NCI-H187 (cell line): ENCODE measurements around the gene S100A9.
"Not testable (repeated sequence)": the region's sequence is repeated elsewhere in the genome, so short reads cannot be mapped to it uniquely, and the experiment has no call there.

Experiments
- DNase-seq, 2 experiments: peaks; one replicate each; lab custom pipeline; 2025; lab: John Stamatoyannopoulos, UW

Gene S100A9

GRCh38 chr1:153345187-153346076, 12.2 kb upstream of the S100A9 start:
- peak; percentile 89 to 91 for DNase-seq

- peak; percentile 97 to 99 for DNase-seq
These were observed 11.5 kb upstream of the S100A9 start for GRCh38 chr1:153346077-153346723.

GRCh38 chr1:153347049-153347448, 10.6 kb upstream of the S100A9 start:
- not testable (repeated sequence) for DNase-seq

GRCh38 chr1:153347856-153348255, 9.8 kb upstream of the S100A9 start:
- no peak for DNase-seq

DNA sequence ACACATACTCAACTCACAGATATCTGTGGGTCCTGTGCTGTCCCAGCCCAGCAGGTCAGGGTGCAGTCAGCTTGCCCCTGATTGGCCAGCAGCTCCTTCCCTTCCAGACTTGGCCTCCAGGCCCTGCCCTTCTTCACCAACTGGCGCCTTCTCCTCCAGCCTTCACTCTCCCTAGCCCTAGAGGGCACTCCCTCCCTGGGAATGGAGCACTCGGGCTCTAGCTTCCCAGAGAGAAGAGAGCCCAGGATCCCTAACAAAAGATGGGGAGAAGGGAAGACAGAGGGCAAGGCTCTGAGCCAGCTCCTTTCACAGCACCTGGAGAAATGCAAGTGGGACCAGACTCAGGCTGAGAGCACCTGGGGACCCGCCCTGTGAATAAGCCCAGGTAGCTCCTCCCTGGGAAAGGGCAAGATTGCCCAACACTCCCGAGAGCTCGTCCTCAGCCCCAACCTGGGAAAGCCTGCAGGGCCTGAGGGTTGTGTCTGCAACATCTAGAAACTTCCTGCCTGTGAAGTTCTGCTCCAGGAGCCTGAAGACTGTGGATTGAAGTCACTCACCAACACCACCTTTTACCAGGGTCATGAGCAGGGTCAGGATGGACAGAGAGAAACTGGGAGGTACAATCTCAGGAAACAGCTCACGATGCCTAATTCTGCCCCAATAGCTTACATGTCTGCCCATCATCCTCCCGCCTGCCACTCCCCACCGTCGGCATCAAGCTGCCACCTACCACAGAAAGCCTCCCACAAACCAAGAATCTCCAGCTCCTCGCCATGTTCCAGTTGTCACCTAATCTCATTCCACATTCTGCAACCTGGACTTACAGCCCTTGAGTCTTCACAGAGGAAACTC, 8.9 kb upstream of the S100A9 start, which contains the start of gene PGLYRP4:
Gene PGLYRP4 (minus strand): TSS at position 331 of the 852 bp plus-strand sequence. CDS start 909 bp downstream, outside the sequence.
- DNase-seq: no peak

GRCh38 chr1:153349363-153350320, 8.0 kb upstream of the S100A9 start:
- DNase-seq: no peak

DNA sequence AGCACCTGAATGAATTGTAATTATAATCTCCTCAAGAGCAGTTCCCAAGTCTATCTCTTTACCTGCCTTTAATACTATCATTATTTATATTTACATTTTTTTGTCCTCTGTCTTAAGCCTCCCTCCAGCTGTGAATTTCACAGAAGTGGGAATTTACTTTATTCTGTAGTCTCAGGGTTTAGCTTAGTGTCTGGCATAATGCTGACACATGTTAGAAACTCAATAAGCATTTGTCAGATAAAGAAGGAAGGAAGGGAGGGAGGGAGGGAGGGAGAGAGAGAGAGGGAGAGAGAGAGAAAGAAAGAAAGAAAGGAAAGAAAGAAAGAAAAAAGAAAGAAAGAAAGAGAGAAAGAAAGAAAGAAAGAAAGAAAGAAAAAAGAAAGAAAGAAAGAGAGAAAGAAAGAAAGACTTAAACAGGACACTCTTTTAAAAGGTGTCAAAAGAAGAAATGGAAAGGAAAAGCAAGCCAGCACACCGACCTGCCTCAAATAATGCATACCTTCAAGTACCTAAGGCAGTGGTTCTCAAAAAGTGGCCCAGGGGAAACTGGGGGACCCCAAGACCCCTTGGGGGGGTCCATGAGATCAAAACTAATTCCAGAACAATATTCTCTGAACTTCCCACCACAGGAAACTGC, 7.2 kb upstream of the S100A9 start:
- no peak for DNase-seq

DNA sequence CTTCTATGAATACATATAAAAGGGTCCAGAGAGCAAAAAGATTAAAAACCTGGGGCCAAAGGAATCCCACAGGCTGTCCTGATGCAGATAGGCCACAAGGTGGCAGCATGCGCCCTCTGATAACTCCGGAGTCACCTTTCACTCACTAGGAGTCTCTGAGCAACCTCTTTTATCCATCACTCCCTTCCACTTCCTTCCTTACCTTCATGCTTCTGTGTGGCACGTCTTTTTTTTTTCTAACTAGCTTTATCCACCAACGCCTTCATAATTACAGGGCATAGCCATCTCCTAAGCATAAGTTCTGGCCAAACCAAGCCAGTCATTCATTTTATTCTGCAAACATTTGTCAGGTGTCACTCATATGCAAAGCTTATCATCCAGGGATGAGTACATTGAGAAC, 5.1 kb upstream of the S100A9 start:
- peak; percentile 37 to 61 for DNase-seq

DNA sequence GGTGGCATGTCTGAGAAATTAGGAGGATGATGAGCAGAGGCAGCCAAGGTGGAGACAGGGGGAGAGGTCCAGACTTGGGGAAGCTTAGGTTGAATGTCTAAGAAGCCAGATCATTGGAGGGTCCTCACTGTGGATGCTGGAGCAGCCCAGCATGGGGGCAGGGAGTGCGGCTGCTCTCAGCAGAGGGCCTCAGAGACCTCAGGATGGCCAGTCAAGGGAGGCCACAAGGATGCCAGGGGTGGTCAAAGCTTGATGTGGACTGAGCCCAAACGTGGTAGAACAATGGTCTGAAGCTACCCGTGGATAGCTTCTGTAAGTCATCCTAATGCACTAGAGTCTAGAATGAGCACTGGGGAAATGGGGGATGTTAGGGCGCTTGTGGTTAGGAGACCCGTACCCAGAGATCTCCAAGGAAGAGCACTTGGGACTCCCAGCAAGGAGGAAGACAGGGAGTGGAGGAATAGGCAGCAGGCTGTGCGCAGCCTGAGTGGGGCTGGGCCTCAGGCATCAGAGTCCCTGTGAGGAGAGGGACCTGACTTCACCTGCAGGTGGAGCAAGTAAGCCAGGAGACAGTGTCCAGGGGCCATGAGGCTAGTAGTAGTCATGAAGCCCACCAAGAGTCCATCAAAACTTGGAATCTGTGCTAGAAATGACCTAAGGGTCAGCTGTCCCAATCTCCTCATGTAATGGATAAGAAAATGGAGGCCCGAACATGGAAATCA, 4.3 kb upstream of the S100A9 start:
- no peak for DNase-seq

DNA sequence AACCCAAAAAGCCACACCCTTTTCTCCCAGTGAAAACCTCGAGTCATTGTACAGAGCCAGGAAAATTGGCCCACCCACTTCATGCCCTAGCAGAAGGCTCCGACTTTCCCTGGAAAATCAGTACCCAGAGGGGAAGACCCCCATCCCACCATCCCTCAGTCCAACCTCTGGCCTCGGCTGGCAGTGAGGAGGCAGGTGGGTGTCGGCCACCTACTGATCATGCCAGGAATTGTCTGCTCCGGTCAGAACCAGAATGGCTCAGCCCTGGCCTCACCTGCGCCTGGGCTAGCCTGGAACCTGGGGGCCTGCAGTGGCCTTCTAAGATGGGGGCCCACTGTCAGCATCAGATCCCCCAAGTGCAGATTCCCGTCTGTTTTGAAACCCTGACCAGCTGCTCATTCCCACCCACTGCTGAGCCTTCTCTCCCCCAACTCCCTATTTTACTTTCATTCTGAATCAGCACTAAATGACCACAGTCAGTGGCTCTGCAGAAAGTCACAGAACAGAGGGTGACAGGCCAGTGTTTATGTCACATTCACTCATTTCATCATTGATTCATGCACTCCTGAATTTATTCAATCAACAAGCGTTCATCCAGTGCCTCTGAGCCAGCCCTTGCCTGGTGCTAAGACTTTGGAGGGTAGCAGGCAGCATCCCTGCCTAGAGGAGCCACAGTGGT, 3.0 kb upstream of the S100A9 start:
- no peak for DNase-seq

DNA sequence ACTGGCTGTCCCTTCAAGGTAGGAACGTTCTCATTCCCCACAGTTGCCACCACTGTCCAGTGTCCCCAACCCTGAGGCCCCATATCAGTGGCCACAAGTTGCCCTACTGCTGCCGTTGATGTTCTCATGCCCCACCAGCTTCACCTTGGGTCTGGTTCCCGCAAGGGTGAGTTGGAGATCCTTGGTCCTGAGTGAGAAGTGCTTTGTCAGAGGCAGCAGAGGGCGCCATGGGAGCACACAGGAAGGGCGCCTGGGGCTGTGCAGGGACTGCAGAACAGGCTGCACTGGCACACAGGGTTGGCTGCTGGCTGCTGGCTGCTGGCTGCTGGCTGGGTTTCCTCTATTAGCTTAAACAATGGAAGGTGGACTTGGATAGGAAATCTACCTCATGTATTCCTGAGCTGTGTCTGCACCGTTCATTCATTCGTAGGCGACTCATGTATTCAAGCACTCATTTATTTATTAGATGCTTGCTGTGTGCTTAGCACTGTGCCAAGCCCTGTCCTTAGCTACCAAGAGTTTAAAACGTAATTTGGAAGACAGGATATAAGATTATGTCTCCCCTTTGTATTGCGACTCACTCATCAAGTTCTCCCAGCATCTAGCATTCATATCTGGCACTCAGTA, 2.1 kb upstream of the S100A9 start:
- peak in 1 of 2 experiments; percentile 81 for DNase-seq

DNA sequence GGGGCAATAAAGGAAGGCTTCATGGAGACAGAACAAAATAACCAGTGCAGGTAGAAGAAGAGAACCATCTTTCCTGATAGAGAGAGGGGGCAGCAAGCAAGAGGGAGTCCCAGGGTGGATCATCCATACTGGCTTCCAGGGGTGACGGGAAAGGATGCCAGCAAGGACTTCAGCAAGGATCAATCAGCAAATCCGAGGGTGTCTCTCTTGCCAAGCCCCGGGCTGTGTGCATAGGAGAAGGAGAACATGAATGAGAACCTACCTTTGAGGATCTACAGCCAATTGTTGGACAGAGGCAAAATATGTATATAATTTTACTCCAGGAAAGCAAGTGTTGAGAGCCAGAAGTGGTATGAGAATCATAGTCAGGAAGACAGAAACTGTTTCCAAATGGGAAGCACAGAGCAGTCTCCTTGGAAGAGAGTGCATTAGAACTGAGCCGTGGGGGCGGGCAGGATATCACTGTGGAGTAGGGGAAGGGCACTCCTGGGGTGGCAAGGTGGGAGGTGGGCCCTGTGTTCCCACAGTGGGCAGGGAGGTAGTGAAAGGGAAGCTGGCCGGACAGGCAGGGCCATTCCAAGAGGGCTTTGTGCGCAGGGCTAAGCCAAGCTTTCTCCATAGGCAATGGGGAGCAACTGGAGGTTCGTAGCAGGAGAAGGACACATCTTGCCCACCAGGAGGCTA, 1.1 kb upstream of the S100A9 start:
- no peak for DNase-seq

DNA sequence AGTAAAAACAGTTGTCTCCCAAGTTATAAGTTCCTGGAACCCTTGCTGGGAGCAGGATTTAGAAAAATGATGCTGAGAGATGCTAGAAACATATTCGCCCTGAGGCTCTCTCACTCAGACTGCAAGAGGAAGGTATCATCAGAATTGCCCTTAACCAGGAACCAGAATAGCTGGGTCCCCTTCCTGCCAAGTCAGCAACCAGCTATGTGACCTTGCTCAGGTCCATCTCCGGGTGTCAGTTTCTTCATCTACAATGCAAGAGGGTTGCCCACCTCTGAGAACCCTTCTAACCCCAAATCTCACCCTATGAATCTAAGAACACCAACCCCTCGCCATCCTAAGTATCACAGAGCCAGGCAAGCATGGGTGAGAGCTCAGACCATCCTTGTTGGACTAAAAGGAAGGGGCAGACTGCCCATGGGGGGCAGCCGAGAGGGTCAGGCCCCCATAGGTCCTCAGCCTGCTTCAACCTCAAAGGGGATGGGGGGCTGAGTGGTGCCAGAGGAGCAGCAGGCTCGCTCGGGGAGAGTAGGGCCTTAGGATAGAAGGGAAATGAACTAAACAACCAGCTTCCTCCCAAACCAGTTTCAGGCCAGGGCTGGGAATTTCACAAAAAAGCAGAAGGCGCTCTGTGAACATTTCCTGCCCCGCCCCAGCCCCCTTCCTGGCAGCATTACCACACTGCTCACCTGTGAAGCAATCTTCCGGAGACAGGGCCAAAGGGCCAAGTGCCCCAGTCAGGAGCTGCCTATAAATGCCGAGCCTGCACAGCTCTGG, 390 bp upstream of the S100A9 start:
- DNase-seq: no peak

DNA sequence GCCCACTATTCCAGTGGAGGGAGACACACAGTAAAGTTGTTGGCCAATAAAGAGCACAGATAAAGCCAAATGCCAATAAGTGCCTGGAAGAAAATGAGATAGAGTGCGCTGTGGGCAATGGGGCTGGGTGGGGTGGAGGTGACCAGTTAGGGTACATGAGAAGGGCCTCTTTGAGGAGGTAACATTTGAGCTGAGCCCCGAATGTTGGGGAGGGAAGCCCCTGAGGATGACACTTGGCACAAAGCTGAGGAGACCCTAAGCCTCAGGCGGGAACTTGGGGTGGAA, 979 bp downstream of the S100A9 start:
- no peak for DNase-seq

GRCh38 chr1:153359241-153359640, 1.6 kb downstream of the S100A9 start:
- no peak for DNase-seq

- DNase-seq: no peak
These were observed 2.5 kb downstream of the S100A9 start for GRCh38 chr1:153360190-153360589.

DNA sequence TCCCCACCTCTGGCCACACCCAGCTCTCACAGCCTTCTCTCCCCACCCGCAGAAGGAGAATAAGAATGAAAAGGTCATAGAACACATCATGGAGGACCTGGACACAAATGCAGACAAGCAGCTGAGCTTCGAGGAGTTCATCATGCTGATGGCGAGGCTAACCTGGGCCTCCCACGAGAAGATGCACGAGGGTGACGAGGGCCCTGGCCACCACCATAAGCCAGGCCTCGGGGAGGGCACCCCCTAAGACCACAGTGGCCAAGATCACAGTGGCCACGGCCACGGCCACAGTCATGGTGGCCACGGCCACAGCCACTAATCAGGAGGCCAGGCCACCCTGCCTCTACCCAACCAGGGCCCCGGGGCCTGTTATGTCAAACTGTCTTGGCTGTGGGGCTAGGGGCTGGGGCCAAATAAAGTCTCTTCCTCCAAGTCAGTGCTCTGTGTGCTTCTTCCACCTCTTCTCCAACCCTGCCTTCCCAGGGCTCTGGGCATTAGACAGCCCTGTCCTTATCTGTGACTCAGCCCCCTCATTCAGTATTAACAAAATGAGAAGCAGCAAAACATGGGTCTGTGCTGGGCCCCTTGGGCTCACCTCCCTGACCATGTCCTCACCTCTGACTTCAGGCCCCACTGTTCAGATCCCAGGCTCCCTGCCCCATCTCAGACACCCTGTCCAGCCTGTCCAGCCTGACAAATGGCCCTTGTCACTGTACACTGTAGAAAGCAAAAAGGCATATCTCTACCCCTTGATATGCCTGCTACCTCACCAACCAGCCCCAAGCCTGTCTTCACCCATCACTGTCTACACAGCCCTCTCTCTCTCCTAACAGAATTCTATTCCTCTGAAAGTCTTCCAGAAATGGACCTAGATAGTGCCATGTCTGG, 3.2 kb downstream of the S100A9 start:
- DNase-seq: no peak
